Measurements from ENCODE around the gene APPL1.

DNA sequence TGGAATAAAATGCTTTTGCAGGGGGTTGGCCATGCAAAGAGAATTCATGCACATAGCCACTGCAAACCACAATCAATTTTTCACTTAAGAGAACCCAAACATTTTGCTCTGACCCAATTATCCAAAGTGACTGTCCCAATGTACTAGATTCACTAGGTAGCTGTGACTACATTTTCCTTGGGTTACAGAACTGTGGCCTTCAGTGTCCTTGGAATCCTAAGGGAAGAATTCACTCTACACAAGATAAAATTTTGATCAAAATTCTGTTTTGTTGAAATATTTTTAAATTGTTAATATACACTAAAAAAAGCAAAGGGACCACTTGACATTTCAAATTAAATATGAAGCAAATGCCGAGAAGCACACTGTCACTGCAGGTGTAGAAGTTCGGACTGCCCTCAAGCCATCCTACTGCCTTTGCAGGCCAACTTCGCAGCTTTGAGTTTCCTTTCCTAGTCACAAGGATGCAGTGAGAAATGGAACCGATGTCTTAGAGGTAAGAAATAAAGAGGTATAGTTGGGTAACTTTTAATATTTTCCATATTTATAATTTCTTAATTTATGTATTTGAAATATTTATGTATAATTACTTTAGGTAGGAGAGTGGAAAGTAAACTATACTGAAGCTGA is 65.5 kb downstream of the APPL1 start:
- no peak for TF ChIP-seq GATA2 (IDR thresholded peaks at IDR 0.05; ENCODE audit: low read depth, low read length)
- TF ChIP-seq GATA3 (IDR thresholded peaks at IDR 0.05; ENCODE audit: low read depth, low read length), result no peak

Measured in SH-SY5Y (cell line).